Measurements from ENCODE around the gene KCTD15. TPM values are rescaled to one million over a fixed set of nuclear protein-coding genes. Genes with fewer than 3 reads are reported as not detected.
A peak's percentile ranks its signal among the peaks of the same experiment; 100 is the strongest.

The KCTD15 gene
- total and polyA plus RNA-seq, 8 donors, result 14.1 to 172 (median 30.1) TPM

DNA sequence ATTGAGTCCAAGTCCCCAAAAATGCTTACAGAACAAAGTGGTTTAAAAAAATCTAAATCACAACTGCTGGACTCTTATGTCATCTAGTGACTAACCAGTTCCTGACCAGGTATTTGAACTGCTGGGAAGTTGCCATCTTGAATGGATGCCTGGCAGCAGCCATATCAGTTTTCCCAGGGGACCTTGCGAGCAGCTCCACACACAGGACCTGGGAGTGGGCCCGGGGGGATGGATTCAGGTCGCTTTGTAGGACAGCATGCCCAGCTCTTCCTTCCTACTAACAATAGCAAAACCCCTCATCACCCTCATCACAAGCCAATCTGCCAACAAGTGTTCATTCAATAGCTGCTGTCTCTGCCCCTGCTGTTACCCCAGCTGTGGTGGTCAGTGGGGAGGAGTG is 65.3 kb downstream of the KCTD15 start:
- Histone ChIP-seq H3K4me3 (no peak overlapping the region), H3K27me3 (no peaks in the 10 kb centered on the region), H3K36me3 (no peaks in the 10 kb centered on the region), H3K9me3 (no peaks in the 10 kb centered on the region), H3K27ac (no peak overlapping the region), H3K4me1 (no peaks in the 10 kb centered on the region)
- WGBS, 5 donors, result 78 to 100% (median 90%) methylated on average over 2 to 3 of the region's 3 CpGs
- DNase-seq, result no peak
- no peak for TF ChIP-seq EP300 (IDR thresholded peaks at IDR 0.05)
- TF ChIP-seq, protein P1, sequence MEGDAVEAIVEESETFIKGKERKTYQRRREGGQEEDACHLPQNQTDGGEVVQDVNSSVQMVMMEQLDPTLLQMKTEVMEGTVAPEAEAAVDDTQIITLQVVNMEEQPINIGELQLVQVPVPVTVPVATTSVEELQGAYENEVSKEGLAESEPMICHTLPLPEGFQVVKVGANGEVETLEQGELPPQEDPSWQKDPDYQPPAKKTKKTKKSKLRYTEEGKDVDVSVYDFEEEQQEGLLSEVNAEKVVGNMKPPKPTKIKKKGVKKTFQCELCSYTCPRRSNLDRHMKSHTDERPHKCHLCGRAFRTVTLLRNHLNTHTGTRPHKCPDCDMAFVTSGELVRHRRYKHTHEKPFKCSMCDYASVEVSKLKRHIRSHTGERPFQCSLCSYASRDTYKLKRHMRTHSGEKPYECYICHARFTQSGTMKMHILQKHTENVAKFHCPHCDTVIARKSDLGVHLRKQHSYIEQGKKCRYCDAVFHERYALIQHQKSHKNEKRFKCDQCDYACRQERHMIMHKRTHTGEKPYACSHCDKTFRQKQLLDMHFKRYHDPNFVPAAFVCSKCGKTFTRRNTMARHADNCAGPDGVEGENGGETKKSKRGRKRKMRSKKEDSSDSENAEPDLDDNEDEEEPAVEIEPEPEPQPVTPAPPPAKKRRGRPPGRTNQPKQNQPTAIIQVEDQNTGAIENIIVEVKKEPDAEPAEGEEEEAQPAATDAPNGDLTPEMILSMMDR (IDR thresholded peaks at IDR 0.05), result no peak
- intact Hi-C loops (cut with DNase I; ENCODE audit: low total_unique reads), result no loop called here

GRCh38 chr19:33862981-33863380 is 66.3 kb downstream of the KCTD15 start:
- H3K4me1 ChIP-seq, result peaks cover 0 to 8% (median under 1%) of the 10 kb centered on the region in 4 donors
- H3K27ac ChIP-seq, result no peak overlapping the region
- no peaks in the 10 kb centered on the region for H3K27me3 ChIP-seq
- TF ChIP-seq POLR2A (IDR thresholded peaks at IDR 0.05) (no peak), EP300 (IDR thresholded peaks at IDR 0.05) (no peak), POLR2AphosphoS5 (IDR thresholded peaks at IDR 0.05) (no peak)
- TF ChIP-seq, protein P1 (IDR thresholded peaks at IDR 0.05), result no peak
- no peak for DNase-seq
- WGBS, 5 donors, result 71 to 81% (median 75%) methylated on average over 4 of the region's 4 CpGs
- H3K9me3 ChIP-seq, result no peaks in the 10 kb centered on the region
- intact Hi-C loops (cut with DNase I; ENCODE audit: low total_unique reads), result no loop called here
- H3K4me3 ChIP-seq, result no peak overlapping the region
- no peaks in the 10 kb centered on the region for H3K36me3 ChIP-seq

DNA sequence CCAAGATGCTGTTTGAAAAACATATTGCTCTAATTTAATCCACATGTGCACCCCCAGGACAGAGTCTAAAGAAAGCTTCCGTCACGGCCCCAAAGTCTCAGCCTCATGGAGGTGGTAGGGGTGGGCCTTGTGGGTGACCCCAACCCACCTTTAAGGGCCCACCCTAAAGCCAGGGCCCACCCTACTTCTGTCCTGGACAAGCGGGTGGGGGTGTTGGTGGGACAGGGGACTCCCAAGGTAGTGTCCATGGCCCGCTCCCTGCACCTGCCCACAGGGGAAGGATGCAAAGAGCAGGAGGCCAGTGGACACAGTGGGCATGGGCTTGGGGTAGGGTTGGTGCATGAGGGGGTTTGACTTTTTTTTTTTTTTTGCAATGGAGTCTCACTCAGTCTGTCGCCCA is 66.8 kb downstream of the KCTD15 start:
- Histone ChIP-seq H3K27ac (no peak overlapping the region), H3K27me3 (no peaks in the 10 kb centered on the region), H3K36me3 (no peaks in the 10 kb centered on the region), H3K4me3 (no peak overlapping the region), H3K9me3 (no peaks in the 10 kb centered on the region), H3K4me1 (peaks cover 0 to 12% (median 5%) of the 10 kb centered on the region in 4 donors)
- intact Hi-C loops (cut with DNase I; ENCODE audit: low total_unique reads), result no loop called here
- DNase-seq, result no peak
- no peak for TF ChIP-seq POLR2A (IDR thresholded peaks at IDR 0.05)
- no peak for TF ChIP-seq POLR2AphosphoS5 (IDR thresholded peaks at IDR 0.05)
- TF ChIP-seq EP300 (IDR thresholded peaks at IDR 0.05), result no peak
- TF ChIP-seq, protein P1 (IDR thresholded peaks at IDR 0.05), result no peak
- WGBS, 5 donors, result 91 to 98% (median 95%) methylated on average over 5 of the region's 5 CpGs

GRCh38 chr19:33864311-33864850 is 67.7 kb downstream of the KCTD15 start:
- H3K36me3 ChIP-seq, result no peaks in the 10 kb centered on the region
- peaks cover 5 to 22% (median 13%) of the 10 kb centered on the region in 4 donors for H3K4me1 ChIP-seq
- no peak overlapping the region for H3K27ac ChIP-seq
- TF ChIP-seq POLR2A (IDR thresholded peaks at IDR 0.05) (no peak), POLR2AphosphoS5 (IDR thresholded peaks at IDR 0.05) (no peak), EP300 (IDR thresholded peaks at IDR 0.05) (no peak)
- TF ChIP-seq, protein P1 (IDR thresholded peaks at IDR 0.05), result no peak
- DNase-seq, result peak; percentile 56 to 57
- no peaks in the 10 kb centered on the region for H3K9me3 ChIP-seq
- intact Hi-C loops (cut with DNase I; ENCODE audit: low total_unique reads), result no loop called here
- peaks cover 0 to 4% (median 0%) of the 10 kb centered on the region in 3 donors for H3K27me3 ChIP-seq
- H3K4me3 ChIP-seq, result no peak overlapping the region
- WGBS, 5 donors, result 33 to 89% (median 46%) methylated on average over 2 to 3 of the region's 3 CpGs

Measured in stomach (tissue), 9 donors.